ENCODE data around the gene NLRP8. TPM values are rescaled to one million over a fixed set of nuclear protein-coding genes. Genes with fewer than 3 reads are reported as not detected.

NLRP8 gene
- polyA plus RNA-seq, 1 experiment = not detected

DNA sequence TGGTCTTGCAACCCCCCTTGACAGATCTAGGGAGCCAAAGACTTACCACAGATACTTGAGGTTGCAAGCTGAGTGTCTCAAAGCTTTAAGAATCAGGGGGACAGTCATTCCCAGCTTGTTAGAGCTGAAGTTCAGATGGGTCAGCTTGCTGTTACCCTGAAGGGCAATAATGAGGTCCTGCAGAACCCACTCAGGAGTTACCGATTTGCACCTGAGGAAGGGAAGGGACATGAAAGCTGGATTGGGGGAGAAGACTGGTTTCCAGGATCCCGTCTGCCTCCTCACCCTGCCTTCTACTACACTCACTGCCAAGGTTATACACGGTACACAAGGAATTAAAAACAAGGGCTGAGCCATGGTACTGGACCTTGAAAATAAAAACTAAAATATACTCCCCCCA lies 39.9 kb upstream of the NLRP8 start:
- no peak for DNase-seq (ENCODE audit: low read depth)
- Histone ChIP-seq H3K36me3 (ENCODE audit: control insufficient read depth, insufficient read depth, low read length) (no peaks in the 10 kb centered on the region), H3K27me3 (ENCODE audit: control insufficient read depth, insufficient read depth, low read length) (no peaks in the 10 kb centered on the region), H3K4me3 (ENCODE audit: low read depth, low read length) (no peak overlapping the region)
- no peak for TF ChIP-seq CTCF (IDR thresholded peaks at IDR 0.05; ENCODE audit: insufficient read depth, low read depth, low read length)
- ChIA-PET POLR2A (no interaction called here), CTCF (no interaction called here)

GRCh38 chr19:55909801-55910200 lies 37.8 kb upstream of the NLRP8 start:
- no peak for DNase-seq (ENCODE audit: low read depth)
- no peaks in the 10 kb centered on the region for H3K36me3 ChIP-seq (ENCODE audit: control insufficient read depth, insufficient read depth, low read length)
- POLR2A ChIA-PET = no interaction called here
- H3K4me3 ChIP-seq (ENCODE audit: low read depth, low read length) = no peak overlapping the region
- no peak for TF ChIP-seq CTCF (IDR thresholded peaks at IDR 0.05; ENCODE audit: insufficient read depth, low read depth, low read length)
- CTCF ChIA-PET = no interaction called here
- H3K27me3 ChIP-seq (ENCODE audit: control insufficient read depth, insufficient read depth, low read length) = no peaks in the 10 kb centered on the region

- POLR2A ChIA-PET = no interaction called here
- no peak for TF ChIP-seq CTCF (IDR thresholded peaks at IDR 0.05; ENCODE audit: insufficient read depth, low read depth, low read length)
- Histone ChIP-seq H3K27me3 (ENCODE audit: control insufficient read depth, insufficient read depth, low read length) (no peaks in the 10 kb centered on the region), H3K36me3 (ENCODE audit: control insufficient read depth, insufficient read depth, low read length) (no peaks in the 10 kb centered on the region), H3K4me3 (ENCODE audit: low read depth, low read length) (no peak overlapping the region)
- no peak for DNase-seq (ENCODE audit: low read depth)
- CTCF ChIA-PET = no interaction called here
Observed at GRCh38 chr19:55912916-55913315, 34.7 kb upstream of the NLRP8 start.

GRCh38 chr19:55913643-55914268 lies 33.9 kb upstream of the NLRP8 start:
- POLR2A ChIA-PET = no interaction called here
- no peak for DNase-seq (ENCODE audit: low read depth)
- CTCF ChIA-PET = no interaction called here

DNA sequence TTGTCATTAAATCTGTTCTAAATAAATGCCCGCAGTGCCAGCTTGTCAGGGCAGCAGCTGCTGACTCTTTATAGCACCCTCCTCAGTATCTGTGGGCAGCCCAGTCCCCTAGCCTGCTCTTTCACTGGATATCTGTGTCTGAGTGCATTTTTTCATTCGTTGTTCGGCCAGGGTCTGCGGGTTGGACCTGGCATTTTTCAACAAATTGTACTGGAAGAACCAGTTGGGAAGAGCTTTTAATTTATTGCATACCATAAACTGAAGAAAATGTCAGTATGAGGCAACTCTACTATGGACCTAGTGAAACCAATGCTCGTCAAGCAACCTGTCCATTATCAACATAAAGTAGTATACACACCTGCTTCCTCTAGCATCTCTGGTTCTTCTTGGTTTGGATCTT lies 24.1 kb upstream of the NLRP8 start:
- H3K27me3 ChIP-seq (ENCODE audit: control insufficient read depth, insufficient read depth, low read length) = no peaks in the 10 kb centered on the region
- no peak overlapping the region for H3K4me3 ChIP-seq (ENCODE audit: low read depth, low read length)
- TF ChIP-seq CTCF (IDR thresholded peaks at IDR 0.05; ENCODE audit: insufficient read depth, low read depth, low read length) = no peak
- CTCF ChIA-PET = no interaction called here
- no peak for DNase-seq (ENCODE audit: low read depth)
- no peaks in the 10 kb centered on the region for H3K36me3 ChIP-seq (ENCODE audit: control insufficient read depth, insufficient read depth, low read length)
- POLR2A ChIA-PET = no interaction called here

More at GRCh38 chr19:55913643-55914268, 33.9 kb upstream of the NLRP8 start:
- no peak for TF ChIP-seq CTCF (IDR thresholded peaks at IDR 0.05; ENCODE audit: insufficient read depth, low read depth, low read length)
- H3K36me3 ChIP-seq (ENCODE audit: control insufficient read depth, insufficient read depth, low read length) = no peaks in the 10 kb centered on the region
- H3K27me3 ChIP-seq (ENCODE audit: control insufficient read depth, insufficient read depth, low read length) = no peaks in the 10 kb centered on the region
- no peak overlapping the region for H3K4me3 ChIP-seq (ENCODE audit: low read depth, low read length)

All from BJ (cell line).